GM12892 (cell line): ENCODE results near the gene PPP2R2D.

Source experiments
- POLR2A ChIP-seq: IDR thresholded peaks from 2 replicates; pipeline ENCODE4 v1.6.1; 2011; ENCODE audit warnings: low read depth, low read length, control low read depth
- POLR2AphosphoS5 ChIP-seq: IDR thresholded peaks from 2 replicates; pipeline ENCODE4 v1.6.1; 2011; ENCODE audit warnings: low read depth, low read length, control low read depth

DNA sequence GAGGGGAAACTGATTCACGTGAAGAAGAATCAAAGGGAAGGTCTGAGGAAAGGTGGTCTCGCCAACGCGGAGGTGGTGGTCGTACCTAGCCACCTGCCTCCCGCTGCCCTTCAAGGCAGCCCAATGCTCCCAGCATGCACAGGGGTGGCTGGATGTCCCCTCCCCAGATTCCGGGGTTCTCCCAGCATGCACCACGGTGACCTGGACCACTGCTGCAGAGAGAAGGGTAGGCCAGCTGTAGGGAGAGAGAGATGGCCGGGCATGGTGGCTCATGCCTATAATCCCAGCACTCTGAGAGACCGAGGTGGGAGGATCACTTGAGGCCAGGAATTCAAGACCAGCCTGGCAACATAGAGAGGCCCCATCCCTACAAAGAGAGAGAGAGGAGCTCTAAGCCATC, 32.4 kb upstream of the PPP2R2D start:
- TF ChIP-seq POLR2A (no peak), POLR2AphosphoS5 (no peak)
